LNCaP clone FGC (cell line): ENCODE data around the gene MEOX2.

Experiments
- DNase-seq: peaks from one replicate; pipeline ENCODE4 v3.0.0-alpha.2; 2011; ENCODE audit warnings: low read depth
- H3K4me3 ChIP-seq: 2 replicates; pipeline ENCODE4 v1.5.1; 2011; ENCODE audit warnings: mild to moderate bottlenecking, low read depth, low read length, control low read depth
- CTCF ChIP-seq: IDR thresholded peaks from 2 replicates; pipeline ENCODE4 v1.5.1; 2012; ENCODE audit warnings: mild to moderate bottlenecking; ENCODE audit not compliant: control insufficient read depth, insufficient read depth; ENCODE audit errors: extremely low read depth

The MEOX2 gene

DNA sequence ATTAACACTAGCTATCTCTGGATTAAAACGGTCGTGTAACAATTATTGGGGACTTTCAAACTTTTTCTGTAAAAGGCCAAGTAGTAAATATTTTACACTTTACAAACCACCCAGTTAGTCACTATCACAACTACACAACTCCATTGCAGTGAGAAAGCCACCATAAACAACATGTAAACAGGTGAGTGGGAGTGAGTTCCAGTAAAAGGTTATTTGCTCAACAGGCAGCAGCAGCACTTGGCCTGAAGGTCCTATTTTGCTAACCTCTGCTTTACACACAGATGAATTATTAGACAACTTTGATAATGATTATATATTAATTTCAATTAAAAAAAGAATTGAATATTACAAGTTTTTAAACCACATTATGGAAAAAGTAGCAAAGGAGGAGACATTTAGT, 108.9 kb downstream of the MEOX2 start:
- H3K4me3 ChIP-seq = no peak overlapping the region
- TF ChIP-seq CTCF = no peak
- DNase-seq = no peak

- H3K4me3 ChIP-seq = no peak overlapping the region
- TF ChIP-seq CTCF = no peak
- DNase-seq = no peak
These were observed 115.1 kb downstream of the MEOX2 start for GRCh38 chr7:15571301-15571878.

- no peak for DNase-seq
- no peak overlapping the region for H3K4me3 ChIP-seq
- no peak for TF ChIP-seq CTCF
These were observed 118.8 kb downstream of the MEOX2 start for GRCh38 chr7:15567652-15568051.

DNA sequence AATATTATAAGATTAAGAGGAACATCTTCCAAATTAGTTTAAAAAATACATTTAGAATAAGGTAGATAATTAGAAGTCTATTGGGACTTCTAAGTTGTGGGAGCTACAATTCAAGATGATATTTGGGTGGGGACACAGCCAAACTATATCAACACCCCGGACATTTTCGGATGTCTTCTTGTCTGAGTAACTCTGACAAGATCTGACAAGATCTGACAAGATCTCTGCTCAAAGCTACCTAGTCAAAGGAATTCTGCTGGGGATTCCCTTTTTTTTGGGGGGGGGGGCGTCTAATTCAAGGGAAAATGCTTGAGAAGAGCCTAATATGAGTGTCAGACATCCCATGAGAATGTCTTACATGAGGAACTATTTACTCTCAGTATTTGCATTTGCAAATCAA, 119.4 kb downstream of the MEOX2 start:
- no peak overlapping the region for H3K4me3 ChIP-seq
- DNase-seq = no peak
- TF ChIP-seq CTCF = no peak

DNA sequence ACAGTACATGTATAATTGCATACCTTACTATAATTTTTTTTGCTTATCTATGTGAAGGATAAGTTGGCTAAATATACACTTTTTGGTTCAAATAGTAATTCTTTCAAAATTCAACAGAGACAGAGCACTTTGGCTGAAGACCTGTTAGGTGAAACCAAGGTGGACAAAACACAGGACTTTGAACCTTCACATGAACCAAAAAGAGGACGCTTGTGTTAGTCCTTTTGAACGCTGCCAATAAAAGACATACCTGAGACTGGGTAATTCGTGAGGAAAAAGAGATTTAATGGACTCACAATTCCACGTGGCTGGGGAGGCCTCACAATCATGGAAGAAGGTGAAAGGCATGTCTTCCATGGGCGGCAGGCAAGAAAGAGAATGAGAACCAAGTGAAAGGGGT, 120.0 kb downstream of the MEOX2 start:
- DNase-seq = no peak
- no peak for TF ChIP-seq CTCF
- H3K4me3 ChIP-seq = no peak overlapping the region

DNA sequence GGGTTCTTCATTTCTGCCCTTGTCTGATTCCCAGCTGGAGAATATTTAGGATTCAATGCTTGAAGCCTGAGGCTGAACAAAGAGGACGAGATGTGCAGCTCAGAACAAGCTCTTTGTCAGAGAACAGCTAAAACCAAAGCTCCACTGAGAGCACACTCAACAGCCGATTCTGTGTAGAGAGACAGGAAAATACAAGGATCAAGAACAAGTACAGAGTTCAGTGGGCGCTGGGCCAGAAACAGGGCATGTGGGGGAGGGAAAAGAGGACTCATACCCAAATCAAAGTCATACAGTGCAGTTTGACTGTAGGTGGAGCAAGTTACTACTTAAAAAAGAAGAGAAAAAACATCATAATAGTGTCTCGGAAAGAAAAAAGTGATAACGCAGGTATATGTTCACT, 124.6 kb downstream of the MEOX2 start, which contains the start of gene AGMO:
TSS of gene AGMO (minus strand) at position 181 of the 400 bp plus-strand sequence.
- H3K4me3 ChIP-seq = no peak within 1 kb of the TSS
- TF ChIP-seq CTCF = no peak
- no peak for DNase-seq
